Non-pigmented ciliary epithelial cell (primary cell): ENCODE results near the gene SLC35G3.
"Not testable (repeated sequence)": the region's sequence is repeated elsewhere in the genome, so short reads cannot be mapped to it uniquely, and the experiment has no call there.

Experiments
- DNase-seq: peaks from one replicate; pipeline ENCODE4 v3.0.0-alpha.2; 2010; ENCODE audit warnings: low read depth

Gene SLC35G3

DNA sequence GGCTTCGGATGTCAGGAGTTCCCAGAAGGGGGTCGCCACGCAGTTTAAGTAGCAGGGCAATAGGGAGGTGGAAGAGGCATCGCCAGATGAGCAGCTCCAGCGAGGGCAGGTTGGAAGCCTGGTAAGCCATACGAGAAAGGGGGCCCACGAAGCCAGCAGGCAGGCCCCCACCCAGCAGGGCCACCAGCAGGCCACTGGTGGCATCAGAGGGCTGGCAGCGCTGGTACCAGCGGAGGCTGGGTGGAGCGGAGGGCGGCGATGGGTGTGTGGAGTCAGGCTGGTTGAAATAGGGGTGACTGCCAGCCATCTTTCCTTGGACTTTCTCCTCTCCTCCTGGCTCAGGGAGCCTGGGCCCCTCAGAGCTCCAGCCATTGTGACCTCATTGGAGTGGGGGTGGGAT, at the start of gene SLC35G3:
Gene SLC35G3 (minus strand): TSS at position 393 of the 400 bp plus-strand sequence. CDS start 86 bp downstream, at position 307.
- not testable (repeated sequence) for DNase-seq

DNA sequence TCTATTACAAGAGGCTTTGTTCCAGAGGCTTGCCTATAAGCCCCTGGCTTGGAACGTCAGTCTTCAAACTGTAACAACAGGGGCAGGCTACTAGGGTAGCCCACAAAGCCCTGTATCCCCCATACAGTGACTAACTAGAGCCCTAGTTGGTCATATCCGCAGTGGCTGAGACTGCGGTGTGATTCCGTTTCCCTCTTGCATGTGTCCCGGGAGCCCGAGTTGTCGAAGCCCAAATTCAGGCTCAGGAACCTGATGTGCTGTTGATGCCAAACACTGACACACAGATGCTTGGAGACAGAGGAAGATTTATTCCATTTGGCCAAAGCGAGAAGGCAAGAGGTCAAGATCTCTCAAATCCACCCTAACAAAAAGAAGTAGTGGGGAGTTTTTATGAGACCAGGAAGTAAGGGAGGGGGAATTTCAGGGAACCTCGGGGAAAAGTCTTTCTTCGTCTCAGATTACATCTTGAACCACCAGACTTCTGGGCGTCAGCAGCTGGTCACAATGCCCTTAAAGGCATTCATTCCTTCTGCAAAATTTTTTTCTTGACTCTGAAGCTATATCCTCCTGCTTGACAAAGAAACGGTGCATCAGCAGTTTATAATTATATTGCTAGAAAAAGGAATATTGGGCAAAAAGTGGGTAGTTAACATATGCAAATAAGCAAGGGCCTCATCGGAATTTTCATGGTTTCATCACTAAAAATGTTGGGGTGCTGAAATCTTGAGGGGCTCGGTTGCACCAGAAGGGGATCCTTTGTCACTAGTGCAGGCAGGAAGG, 49.6 kb upstream of the SLC35G3 start:
- peak; percentile 17 for DNase-seq

DNA sequence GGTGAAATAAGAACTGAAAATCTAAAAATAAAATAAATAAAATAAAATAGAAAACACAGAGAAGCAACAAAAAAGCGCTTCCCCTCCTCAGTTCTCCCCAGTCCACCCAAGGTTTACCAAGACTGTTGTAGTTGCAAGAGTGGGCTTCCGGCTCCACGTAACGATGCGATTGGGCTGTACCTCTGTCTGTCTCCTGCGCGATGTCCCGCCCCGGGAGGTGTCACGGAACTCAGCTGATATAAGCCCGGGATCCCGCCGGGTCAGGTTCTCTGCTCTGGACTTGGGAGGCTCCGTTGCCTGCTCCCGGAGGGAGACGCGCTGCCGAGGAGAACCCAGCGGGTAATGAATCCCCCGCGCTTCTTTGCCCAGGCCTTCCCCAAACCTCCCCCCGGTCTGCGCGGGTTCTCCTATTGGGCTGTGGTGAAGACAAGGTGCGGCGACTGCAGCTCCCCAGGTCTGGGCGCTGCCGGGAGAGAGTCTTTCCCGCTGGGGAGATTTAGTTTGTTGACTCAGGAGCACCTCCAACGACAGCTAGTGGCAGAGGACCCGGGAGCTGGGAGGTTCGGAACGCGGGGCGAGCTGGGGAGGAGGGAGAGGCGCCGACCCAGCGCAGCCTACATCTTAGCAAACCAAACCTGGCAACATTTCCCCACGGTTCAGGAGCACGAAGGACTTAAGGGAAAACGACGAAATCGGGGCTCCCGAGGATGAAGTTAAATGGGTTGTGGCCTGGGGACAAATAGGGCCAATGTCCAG, 48.8 kb upstream of the SLC35G3 start, which contains the start of gene SLFN5:
Gene SLFN5 (plus strand): TSS at position 268 of the 756 bp plus-strand sequence. CDS start 15,619 bp downstream, outside the sequence.
- peak; percentile 70 for DNase-seq

DNA sequence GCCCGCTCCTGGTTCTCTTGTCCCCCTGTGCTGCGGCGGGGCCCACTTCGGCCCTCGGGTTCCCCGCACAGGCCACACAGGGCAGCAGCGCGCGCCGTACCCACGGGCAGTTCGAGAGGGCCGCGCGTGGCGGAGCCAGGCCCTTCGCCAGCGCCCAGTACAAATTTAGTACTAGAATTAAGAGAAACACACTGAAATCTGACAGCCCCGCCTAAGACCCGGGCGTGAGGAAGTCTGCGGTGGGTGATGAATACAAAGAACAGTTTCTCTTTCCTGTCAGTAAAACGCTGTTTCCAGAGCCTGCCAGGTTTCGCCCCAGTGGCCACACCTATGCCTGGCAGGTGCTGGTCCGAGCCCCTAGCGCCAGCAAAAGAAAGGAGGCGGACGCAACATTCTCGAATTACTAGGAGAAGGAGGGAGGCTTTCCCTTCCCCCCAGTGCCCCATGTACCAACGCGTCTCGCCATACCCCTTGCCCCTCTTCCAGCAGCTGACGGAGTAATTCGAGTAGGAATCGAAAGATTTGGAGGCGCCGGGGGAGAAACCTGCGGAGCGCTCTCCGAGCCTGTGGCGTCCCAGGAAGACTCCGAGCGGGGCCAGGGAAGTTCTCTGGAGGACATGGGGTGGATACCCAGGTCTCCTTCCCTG, 48.1 kb upstream of the SLC35G3 start:
- no peak for DNase-seq

GRCh38 chr17:35241520-35241919, 47.3 kb upstream of the SLC35G3 start:
- no peak for DNase-seq

DNA sequence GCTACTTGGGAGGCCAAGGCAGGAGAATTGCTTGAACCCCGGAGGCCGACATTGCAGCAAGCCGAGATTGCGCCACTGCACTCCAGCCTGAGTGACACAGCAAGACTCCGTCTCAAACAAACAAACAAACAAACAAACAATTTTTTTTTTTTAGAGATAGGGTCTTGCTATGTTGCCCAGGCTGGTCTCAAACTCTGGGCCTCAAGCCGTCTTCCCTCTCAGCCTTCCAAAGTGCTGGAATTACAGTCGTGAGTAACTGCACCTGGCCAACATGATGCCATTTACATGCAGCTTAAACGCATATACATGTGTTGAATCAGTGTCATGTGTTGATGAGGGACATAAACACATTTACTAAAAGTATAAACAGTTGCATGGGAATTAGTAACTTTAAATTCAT, 46.7 kb upstream of the SLC35G3 start:
- DNase-seq = no peak

DNA sequence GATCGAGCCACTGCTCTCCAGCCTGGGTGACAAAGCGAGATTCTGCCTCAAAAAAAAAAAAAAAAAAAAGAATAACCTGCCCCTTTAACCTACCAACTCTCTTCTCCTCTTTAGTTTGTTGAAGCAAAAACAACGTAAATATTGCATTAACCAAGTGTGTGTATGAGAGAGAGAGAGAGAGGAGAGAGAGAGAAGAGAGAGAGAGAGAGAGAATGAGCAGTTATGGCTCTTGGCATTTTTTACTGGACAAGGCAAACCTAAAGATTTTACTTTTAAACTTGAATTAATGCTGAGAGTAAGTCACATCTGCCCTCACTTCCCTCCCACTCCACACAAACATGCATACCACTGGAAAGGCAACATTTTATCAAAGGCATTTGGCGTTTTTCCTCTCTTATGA, 45.6 kb upstream of the SLC35G3 start:
- DNase-seq = no peak

DNA sequence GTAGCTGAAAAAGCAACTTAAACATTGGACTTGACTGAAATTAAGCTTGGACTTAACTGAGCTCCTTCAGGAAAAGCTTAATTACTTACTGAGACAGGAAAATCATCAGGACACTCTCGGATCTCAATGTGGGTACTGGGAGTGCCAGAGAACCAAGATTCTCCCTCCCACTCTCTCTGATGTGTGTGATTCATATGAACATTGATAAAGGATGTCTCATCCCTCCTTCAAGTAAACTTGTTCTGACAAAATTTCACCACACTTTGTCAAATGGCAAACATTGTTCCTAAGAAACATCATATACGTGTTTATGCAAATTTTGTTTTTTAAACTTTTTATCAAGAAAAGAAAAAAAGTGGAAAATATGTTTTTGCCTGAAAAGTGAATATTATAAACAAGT, 44.6 kb upstream of the SLC35G3 start:
- DNase-seq = peak; percentile 37

- no peak for DNase-seq
These were observed 42.6 kb upstream of the SLC35G3 start for GRCh38 chr17:35236821-35237220.

DNA sequence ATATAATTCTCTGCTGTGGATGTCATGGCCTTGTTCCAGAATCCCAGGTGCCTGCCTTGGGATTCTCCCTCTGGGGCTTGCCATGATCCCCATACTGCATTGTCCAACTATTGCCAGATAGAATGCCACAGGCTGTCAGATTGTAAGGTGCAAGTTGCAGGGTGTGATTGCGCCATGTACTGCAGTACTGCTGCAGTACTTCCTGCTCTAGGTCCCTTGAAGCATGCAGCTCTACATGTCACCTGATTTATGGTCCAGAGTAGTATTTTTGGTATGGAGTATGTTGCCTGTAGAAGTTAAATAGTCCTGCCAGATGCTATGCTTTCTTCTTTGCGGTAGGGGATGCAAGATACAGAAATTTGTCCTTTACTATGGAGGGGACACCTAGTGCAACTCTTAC, 41.7 kb upstream of the SLC35G3 start:
- DNase-seq = no peak

- DNase-seq = no peak
These were observed 41.1 kb upstream of the SLC35G3 start for GRCh38 chr17:35235289-35235688.

GRCh38 chr17:35234315-35234714, 40.1 kb upstream of the SLC35G3 start:
- DNase-seq = not testable (repeated sequence)

DNA sequence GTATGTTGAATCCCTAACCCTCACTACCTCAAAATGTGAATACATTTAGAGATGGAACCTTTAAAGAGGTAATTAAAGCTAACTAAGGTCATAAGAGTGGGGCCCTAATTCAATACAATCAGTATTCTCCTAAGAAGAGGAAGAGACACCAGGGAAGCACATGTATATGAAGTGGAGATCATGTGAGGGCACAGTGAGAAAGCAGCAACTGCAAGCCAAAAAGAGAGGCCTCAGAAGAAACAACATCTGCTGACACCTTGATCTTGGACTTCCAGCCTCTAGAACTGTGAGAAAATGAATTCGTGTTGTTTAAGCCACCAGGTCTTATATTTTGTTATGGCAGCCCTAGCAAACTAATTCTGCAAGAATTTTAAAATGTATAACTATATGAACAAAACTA, 35.4 kb upstream of the SLC35G3 start:
- DNase-seq = no peak

GRCh38 chr17:35227546-35227945, 33.4 kb upstream of the SLC35G3 start:
- no peak for DNase-seq

DNA sequence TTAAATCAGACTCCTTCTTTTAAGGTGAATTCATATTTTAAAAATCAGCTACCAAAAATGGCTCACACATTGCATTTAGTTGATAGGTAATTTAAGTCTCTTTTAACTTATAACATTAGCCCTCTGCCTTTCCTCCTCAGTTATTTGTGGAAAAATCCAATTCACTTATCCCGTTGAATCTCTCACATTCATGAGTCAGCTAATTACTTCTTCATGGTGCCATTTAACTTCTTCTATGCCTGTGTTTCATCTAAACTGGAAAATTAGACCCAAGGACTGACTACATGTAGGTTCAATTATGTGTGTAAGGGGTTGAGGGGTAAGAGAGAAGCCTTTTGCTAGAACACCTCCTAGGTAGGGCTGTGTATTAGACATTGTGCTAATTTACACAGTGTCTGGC, 30.2 kb upstream of the SLC35G3 start:
- no peak for DNase-seq

DNA sequence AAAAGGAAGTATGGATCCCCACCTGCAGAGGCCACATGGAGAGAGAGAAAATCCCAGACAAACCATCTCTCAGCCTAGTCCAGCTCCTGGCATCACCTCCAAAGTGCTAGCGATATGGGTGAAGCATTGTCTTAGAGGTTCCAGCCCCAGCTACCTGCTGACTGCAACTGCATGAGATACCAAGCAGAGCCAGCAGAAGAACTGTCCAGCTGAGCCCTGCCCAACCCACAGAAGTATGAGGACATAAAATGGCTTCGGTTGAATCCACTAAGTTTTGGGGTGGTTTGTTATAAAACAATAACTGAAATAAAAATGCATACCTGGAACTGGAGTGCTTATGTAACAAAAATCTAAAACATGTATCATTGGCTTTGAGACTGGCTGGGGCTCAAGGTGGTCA, 28.3 kb upstream of the SLC35G3 start:
- DNase-seq = no peak

GRCh38 chr17:35218915-35219314, 24.7 kb upstream of the SLC35G3 start:
- no peak for DNase-seq

DNA sequence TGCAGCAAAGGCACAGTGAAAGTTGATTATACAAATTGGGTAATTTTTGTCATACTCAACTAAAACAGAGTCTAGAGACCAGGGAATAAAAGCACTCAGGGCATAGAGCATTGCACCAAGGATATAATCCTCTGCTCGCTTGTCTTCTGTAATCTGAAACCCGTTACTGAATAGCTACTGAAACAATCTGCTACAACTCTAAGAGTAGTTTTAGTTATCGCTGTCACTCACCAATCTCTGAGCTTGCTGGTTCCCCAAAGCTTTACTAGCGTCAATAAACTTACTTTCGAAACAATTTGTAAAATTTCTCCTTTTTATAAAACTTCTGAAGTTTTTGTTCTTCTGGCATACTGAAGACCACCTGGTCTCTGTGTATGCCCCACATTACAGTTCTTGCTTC, 22.9 kb upstream of the SLC35G3 start:
- no peak for DNase-seq

- DNase-seq = no peak
These were observed 20.6 kb upstream of the SLC35G3 start for GRCh38 chr17:35214631-35215273.

GRCh38 chr17:35214192-35214591, 20.0 kb upstream of the SLC35G3 start:
- no peak for DNase-seq

DNA sequence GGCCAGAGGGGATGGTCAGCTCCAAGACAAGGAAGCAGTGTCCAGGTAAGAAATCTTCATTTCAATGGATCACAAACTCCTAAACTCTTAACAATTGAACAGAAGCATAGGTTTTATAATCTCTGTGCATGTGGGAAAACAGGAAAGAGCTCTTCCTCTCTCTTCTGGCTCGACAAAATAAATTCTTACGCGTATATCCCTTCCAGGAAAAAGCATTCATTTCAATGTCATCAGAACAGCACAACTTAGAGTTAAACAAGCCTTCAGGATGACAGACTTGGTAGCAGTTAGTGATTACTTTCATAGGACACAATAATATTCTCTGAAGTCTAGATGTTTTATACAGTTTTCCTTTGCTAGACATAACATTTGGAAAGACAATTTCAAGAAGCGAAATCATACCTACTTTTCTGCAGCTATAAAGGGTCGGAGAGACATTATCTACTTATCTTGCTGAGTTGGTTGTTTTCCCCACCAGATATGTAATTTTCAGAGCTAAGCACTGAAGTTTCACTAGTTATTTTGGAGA, 19.3 kb upstream of the SLC35G3 start:
- DNase-seq = no peak

DNA sequence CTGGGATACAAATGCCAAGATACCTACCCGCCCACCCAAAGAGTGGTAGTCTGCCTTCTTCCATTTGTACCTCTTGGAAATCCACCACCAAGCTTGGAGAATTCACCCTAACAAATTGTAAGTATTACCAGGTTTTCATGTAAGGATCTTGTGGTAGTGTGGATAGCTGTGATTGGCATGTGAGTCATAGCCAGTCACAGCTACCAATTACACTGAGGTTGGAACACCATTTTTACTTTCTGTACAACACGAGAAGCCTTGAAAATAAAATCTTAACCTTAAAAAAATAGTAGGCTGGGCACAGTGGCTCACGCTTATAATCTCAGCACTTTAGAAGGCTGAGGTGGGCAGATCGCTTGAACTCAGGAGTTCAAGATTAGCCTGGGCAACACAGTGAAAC, 18.5 kb upstream of the SLC35G3 start:
- no peak for DNase-seq
